ENCODE measurements around the gene HECTD4.
"Not testable (repeated sequence)": the region's sequence is repeated elsewhere in the genome, so short reads cannot be mapped to it uniquely, and the experiment has no call there.

HECTD4 gene

GRCh38 chr12:112116232-112117060 lies 265.8 kb downstream of the HECTD4 start:
- no peak for DNase-seq (ENCODE audit: low read depth)

- no peak for DNase-seq (ENCODE audit: low read depth)
Measured at GRCh38 chr12:112115259-112116045, 266.8 kb downstream of the HECTD4 start.

DNA sequence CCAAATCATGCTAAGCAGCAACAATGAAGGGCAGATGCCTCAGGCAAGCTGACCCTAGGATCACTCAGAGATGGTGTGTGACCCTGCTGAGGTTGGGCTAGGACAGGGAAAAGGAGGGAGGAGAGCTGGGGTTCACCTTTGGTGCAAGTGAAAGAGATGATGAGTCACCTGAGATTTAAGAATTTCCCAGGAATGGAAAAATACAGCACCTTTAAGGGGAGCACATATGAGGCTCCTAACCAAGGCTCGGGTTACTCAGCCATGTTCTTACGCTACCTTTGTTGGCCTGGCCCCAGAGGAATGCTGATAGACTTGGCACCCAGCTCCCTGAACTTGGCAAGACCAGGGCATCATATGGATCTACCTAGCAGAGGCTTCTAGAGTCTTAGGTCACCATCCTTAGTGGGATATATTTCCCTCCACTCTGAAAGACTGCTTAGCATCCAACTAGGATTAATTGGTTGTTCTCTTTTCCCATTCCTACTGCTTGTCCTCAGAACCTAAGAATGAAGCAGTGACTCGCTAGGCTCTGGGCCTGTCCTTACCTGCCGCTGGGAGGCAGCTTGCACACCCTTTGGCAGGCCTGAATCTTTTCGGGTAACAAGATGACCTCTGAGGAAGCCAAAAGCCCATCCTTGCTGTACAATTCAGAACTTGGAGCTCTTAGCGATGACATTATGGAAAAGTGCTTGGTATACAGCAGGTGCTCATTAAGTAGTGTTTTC lies 269.7 kb downstream of the HECTD4 start:
- no peak for DNase-seq (ENCODE audit: low read depth)

GRCh38 chr12:112111931-112112330 lies 270.3 kb downstream of the HECTD4 start:
- no peak for DNase-seq (ENCODE audit: low read depth)

DNA sequence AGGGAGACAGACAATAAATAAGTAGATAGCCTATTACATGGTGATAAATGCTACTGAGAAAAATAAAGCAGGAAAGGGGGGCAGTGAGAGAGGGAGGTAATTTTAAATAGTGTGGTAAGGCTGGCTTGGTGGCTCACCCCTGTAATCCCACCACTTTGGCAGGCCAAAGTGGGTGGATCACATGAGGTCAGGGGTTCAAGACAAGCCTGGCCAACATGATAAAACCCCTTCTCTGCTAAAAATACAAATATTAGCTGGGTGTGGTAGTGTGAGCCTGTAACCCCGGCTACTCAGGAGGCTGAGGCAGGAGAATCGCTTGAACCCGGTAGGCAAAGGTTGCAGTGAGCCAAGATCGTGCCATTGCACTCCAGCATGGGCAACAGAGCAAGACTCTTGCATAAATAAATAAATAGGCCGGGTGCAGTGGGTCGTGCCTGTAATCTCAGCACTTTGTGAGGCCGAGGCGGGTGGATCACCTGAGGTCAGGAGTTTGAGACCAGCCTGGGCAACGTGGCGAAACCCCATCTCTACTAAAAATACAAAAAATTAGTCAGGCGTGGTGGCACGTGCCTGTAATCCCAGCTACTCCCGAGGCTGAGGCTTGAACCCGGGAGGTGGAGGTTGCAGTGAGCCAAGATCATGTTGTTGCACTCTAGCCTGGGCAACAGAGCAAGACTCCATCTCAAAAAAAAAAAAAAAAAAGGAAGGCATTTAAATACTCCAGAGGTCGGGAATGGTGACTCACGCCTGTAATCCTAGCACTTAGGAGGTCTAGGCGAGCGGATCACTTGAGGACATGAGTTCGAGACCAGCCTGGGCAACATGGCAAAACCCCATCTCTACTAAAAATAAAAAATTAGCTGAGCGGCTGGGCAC lies 271.2 kb downstream of the HECTD4 start:
- DNase-seq (ENCODE audit: low read depth), result not testable (repeated sequence)
